HG03039 (cell line): ENCODE data around the gene MAP2K7.
A peak's percentile ranks its signal among the peaks of the same experiment; 100 is the strongest.
"Not testable (repeated sequence)": the region's sequence is repeated elsewhere in the genome, so short reads cannot be mapped to it uniquely, and the experiment has no call there.

Experiments used
- ATAC-seq: cut with Tn5 transposase; IDR thresholded peaks from one replicate; pipeline ENCODE4 v1.9.1; 2021; ENCODE audit warnings: mild to moderate bottlenecking, moderate library complexity; ENCODE audit not compliant: unreplicated experiment

Gene MAP2K7

DNA sequence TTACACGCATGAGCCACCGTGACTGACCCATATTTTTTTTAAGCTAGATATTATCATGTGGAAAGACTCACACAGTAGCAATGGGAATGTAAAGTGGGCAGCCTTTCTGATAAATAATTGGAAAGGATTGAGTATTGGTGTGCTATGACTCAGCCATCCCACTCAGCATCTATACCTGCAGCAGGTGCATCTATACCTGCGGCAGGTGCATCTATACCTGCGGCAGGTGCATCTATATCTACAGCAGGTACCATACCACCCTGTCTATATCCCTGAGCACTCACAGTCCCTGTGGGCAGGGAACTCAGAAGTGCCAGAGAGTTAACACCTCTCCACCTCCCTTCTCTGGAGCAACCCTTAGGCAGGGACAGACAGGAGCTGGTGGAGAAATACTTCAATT, 20.6 kb upstream of the MAP2K7 start:
- no peak for ATAC-seq

DNA sequence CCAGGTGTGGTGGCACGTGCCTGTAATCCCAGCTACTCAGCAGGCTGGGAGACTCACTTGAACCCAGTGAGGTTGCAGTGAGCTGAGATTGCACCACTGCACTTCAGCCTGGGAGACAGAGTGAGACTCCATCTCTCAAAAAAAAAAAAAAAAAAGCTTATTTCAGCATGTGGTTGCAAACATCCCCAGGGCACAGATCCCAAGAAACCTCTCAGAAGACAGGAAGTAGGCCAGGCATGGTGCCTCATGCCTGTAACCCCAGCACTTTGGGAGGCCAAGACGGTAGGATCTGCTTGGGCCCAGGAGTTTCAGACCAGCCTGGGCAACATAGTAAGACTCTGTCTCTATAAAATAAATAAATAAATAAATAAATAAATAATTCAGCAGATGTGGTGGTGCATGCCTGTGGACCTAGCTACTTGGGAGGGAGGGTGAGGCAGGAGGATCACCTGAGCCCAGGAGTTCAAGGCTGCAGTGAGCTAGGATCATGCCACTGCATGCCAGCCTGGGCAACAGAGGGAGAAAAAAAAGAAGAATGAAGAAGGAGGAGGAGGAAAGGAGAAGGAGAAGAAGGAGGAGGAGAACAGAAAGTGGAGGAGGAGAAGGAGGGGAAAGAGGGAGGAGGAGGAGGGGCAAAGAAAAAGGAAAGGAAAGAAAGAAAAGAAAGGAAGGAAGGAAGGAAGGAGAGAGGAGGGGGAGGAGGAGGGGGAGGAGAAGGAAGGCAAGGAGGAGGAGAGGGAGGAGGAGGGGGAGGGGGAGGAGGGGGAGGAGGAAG, 19.7 kb upstream of the MAP2K7 start:
- no peak for ATAC-seq

DNA sequence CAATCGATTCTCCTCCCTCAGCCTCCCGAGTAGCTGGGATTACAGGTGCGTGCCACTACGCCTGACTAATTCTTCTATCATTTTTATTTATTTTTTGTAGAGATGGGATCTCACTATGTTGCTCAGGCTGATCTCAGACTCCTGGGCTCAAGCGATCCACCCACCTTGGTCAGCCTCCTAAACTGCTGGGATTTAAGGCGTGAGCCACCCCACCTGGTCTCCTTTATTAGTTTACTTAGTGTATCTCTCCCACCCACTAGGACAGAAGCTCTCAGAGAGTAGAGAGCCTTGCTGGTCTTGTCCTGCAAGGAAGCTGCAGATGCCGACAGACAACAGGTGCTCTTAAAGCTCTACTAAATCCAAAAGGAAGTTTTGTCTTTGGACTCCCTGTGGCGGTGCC, 17.9 kb upstream of the MAP2K7 start:
- ATAC-seq = no peak

DNA sequence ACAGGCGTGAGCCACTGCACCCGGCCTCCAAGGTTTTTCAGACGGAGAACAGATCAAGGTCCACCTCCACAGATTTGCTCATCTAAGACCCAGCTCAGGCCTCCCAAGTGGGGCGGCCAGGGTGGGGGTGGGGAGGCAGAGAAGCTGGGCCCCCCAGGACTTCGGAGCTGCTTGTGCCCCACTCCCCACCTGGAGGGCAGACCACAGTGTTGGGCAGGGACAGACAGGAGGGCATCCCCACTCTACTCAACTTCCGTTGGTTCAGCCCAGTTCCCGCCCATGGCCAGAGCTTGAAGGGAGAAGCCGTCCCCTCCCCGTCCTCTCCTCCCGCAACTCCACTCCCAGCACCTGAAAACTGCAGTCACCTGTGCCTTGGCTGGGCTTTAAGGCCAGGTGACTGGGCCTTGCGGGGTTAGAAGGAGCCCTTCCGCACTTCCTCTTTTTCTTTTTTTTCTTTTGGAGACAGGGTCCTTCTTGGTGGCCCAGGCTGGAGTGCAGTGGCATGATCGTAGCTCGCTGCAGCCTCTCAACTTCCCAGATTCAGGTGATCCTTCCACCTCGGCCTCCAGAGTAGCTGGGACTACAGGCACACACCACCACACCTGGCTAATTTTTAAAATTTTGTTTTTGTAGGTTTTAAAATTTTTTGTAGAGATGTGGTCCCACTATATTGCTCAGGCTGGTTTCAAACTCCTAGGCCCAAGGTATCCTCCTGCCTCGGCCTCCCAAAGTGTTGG, 16.1 kb upstream of the MAP2K7 start:
- ATAC-seq = no peak

DNA sequence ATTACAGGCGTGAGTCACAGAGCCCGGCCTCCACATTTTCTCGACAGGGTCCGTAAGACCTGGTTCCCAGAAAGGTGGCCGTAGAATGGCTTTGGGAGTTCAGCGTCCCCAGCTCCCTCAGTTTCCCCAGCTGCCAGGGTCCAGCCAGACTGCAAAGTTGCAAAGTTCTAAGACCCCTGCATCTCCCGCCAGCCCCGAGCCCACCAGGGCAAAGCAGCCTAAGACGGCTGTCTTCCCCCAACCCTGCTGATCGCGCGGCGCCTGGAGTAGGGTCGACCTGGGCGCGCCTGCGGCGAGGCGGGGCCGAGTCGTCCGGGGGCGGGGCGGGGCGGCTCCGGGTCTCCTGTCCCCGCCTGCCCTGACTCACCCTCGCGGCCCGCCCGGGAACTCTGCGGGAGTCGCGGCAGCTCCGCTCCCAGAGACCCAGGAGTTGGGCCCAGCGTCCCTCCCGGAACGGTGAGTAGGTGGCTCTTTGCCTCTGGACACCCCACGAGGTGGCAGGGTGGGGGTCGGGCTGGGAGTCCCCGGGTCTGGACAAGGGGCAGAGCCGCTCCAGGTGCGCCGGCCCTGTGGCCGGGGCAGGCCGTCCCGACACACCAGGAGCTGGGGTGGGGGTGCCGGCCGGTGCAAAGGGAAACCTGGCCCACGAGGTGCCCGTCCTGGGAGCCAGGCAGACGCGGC, 15.4 kb upstream of the MAP2K7 start, which contains the start of gene LRRC8E:
LRRC8E (plus strand) TSS at position 366 of the 681 bp plus-strand sequence. CDS start 7,094 bp downstream, outside the sequence.
- no peak for ATAC-seq

DNA sequence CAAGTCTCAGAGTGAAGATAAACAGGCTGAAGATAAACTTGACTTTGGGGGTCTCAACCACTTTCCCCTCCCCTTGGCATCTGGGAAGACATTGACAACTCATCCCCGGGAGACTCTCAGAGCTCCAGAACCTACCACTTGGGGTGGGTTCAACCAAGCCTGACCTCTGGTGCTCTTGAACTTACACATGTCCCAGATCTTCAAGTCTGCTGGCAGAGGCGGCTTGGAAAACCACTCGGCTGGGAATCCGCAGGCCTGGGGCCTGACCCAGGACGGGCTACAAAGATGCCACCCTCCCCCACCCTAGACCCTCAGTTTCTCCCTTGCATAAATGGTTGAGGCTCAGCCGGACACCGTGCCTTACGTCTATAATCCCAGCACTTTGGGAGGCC, 14.9 kb upstream of the MAP2K7 start:
- ATAC-seq = no peak

DNA sequence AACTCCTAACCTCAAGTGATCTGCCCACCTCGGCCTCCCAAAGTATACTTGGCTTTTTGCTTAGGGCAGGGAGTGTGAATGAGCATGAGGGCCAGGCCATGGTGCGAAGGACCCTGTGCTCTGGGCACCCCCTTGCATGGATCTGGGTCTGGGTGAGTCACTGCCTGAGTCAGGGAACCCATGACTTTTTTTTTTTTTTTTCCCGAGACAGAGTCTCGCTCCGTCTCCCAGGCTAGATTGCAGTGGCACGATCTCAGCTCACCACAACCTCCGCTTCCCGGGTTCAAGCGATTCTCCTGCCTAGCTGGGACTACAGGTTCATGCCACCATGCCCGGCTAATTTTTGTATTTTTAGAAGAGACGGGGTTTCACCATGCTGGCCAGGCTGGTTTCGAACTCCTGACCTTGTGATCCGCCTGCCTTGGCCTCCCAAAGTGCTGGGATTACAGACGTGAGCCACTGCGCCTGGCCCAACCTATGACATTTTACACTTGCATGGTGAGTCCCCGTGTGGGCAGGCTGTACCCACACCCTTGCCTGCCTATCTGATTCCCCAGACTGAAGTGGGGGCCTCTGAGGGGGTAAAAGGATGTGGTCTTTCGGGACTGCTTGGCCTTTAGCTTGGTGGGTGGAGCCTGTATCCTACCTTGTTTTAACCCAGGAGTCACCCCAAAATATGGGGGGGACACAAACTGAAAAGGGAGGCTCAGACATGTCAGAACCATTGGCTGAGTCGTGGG, 10.1 kb upstream of the MAP2K7 start:
- not testable (repeated sequence) for ATAC-seq

DNA sequence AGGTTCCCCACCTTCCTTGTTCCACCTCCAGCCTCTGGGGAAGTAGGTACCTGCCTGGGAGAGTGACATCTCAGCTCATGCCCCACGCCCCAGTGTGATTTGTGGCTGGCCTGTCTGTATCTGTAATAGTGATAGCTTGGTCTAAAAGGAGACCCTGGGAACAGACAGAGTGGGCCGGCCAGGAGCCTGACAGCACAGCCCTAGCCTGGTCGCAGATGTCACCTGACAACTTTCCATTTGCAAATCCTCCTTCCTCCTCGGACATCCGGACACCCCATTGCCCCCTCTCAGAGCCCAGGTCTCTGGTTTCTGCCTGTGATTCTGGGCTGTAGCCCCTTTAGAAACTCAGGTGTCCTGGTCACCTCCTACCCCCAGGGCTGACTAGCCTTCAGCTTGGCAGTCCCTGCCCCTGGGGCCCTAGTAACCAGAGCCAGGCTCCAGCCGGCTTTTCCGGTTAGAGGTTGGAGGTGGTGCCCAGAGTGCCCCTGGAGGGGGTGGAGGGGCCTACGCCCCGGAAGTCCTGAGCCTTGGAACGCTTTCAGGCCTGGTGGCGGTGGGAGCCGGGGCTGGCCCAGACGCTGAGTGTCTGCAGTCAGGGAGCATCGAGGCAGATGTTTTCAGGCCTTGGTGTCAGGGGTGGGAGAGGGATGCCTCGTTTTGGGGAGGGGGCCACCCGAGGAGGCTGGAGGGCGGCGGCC, 8.9 kb upstream of the MAP2K7 start:
- ATAC-seq = no peak

DNA sequence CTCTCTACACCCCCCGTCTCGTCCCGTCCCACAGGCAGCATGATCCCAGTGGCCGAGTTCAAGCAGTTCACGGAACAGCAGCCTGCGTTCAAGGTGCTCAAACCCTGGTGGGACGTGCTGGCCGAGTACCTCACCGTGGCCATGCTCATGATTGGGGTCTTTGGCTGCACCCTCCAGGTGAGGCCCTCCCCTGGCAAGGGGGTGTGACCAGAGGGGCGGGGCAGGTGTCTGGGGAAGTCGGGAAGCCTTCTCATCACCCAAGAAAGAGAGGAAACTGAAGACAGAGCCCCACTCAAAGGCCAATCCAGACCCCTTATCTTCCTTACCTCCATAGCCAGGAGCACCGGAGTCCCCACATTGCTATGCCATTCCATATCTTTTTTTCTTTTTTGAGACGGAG, 8.1 kb upstream of the MAP2K7 start:
- no peak for ATAC-seq

DNA sequence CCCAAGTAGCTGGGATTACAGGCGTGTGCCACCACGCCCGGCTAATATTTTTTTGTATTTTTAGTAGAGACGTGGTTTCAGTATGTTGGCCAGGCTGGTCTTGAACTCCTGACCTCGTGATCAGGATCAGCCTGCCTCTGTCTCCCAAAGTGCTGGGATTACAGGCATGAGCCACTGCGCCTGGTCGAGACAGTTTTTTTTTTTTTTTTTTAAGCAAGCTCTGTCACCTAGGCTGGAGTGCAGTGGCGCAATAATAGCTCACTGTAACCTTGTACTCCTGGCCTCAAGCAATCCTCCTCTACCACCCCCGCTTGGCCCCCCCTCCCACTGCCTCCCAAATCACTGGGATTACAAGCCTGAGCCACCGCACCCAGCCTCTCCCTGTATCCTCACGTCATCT, 6.4 kb upstream of the MAP2K7 start:
- no peak for ATAC-seq

DNA sequence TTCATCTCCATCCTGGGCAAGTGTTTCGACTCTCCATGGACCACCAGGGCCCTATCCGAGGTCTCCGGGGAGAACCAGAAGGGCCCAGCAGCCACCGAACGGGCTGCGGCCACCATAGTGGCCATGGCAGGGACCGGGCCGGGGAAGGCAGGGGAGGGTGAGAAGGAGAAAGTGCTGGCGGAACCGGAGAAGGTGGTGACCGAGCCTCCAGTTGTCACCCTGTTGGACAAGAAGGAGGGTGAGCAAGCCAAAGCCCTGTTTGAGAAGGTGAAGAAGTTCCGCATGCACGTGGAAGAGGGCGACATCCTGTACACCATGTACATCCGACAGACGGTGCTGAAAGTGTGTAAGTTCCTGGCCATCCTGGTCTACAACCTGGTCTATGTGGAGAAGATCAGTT, 4.7 kb upstream of the MAP2K7 start:
- no peak for ATAC-seq

DNA sequence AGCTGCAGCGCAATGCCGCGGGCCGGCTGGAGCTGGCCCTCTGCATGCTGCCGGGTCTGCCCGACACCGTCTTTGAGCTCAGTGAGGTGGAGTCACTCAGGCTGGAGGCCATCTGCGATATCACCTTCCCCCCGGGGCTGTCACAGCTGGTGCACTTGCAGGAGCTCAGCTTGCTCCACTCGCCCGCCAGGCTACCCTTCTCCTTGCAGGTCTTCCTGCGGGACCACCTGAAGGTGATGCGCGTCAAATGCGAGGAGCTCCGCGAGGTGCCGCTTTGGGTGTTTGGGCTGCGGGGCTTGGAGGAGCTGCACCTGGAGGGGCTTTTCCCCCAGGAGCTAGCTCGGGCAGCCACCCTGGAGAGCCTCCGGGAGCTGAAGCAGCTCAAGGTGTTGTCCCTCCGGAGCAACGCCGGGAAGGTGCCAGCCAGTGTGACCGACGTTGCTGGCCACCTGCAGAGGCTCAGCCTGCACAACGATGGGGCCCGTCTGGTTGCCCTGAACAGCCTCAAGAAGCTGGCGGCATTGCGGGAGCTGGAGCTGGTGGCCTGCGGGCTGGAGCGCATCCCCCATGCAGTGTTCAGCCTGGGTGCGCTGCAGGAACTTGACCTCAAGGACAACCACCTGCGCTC, 3.8 kb upstream of the MAP2K7 start:
- no peak for ATAC-seq

DNA sequence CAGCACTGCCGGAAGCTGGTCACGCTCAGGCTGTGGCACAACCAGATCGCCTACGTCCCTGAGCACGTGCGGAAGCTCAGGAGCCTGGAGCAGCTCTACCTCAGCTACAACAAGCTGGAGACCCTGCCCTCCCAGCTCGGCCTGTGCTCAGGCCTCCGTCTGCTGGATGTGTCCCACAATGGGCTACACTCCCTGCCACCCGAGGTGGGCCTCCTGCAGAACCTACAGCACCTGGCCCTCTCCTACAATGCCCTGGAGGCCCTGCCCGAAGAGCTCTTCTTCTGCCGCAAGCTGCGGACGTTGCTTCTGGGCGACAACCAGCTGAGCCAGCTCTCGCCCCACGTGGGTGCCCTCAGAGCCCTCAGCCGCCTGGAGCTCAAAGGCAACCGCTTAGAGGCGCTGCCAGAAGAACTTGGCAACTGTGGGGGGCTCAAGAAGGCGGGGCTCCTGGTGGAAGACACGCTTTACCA, 3.2 kb upstream of the MAP2K7 start:
- no peak for ATAC-seq

DNA sequence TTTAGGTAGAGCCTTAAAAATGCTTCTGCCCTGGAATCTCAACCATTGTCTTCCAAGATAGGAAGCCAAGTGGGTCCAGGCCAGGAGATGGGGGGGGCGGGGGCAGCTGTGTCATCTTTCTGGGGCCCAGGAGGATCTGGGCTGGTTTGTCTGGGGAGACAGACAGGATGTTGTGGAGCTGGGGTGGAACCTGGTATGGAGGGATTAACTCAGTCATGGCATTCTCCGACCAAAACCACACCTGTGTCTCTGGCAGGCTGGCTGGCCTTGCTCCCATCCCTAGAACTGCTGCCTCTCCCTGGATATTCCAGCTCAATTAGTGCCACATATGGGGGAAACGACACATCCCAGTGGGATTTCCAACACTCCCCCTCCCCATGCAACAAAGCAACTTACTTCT, 2.7 kb upstream of the MAP2K7 start:
- no peak for ATAC-seq

DNA sequence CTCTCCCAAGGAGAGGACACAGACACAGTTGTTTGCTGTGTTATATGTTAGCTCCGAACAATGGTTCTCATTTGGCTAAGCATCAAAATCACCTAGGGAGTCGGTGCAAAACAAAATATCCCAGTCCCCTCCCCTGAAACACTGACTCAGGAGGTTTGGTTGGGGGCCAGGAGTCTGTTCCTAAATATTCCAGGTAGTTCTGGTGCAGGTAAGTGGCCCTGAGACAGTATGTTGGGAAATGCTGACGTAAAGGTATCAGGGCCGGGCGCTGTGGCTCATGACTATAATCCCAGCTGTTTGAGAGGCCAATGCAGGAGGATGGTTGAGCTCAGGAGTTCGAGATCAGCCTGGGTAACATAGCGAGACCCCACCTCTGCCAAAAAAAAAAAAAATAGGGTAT, 2.3 kb upstream of the MAP2K7 start:
- no peak for ATAC-seq

DNA sequence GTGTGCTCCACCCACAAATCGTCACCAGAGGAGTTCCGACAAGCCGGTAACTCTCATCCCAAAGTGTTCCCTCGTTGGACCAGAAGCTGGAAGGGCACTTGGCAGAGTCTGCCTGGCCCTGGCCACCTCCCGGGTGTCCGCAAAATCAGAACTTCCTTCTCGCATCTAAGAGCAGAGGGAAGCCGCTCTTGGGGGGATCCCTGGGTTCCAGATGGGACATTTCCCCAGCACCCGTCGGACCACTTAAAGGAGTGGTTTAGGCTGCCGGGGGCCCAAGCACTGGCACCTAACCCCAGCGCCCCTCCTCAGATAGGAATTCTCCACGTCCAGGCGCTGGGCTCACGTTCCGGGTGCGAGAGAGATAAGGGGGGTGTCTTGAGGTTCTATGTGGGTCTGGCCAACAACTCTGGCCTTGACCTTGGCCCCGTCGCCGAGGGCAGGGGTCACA, 857 bp upstream of the MAP2K7 start:
- ATAC-seq = no peak

DNA sequence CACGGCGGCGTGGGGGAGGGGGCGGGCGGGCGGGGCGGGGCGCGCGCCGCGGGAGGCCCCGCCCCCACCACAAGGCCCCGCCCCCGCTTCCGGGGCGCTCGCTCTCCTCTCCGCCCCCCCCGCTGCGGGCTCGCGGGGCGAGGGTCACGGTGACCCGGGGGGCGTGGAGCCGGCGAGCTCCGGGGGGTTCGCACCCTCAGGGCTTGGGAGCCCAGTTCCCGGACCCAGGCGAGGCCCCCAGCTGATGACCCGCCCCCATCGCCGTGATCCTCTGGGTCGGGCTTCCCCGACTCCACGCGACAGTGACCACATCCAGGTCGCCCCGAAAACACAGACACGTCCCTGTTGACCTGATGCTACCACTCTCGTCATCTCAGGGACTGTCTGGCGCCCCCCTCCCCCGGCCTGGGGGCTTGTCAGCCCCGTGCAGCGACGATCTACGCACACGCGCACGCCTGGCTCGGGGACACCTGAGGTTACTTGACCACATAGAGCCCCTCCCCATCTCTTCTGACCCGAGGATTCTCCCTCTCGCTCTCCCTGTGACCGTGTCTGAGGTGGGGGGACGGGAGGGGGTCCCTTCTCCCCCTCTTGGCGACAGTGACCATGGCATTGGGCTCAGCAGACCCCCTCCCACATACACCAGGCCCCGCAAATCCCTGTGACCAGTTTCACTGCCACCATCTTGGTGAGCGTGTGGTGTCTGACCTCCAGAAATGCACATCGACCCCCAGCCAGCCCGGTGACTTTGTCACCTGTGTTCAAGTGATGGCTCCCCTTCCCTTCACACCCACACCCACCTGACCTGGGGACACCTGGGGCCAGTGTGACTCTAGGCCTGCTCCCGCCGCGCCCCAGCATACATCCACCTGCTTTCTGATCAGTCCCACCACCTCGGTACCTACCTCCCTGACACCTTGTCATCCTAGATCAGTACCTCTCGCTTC, 670 bp downstream of the MAP2K7 start:
- ATAC-seq = peak; percentile 19

DNA sequence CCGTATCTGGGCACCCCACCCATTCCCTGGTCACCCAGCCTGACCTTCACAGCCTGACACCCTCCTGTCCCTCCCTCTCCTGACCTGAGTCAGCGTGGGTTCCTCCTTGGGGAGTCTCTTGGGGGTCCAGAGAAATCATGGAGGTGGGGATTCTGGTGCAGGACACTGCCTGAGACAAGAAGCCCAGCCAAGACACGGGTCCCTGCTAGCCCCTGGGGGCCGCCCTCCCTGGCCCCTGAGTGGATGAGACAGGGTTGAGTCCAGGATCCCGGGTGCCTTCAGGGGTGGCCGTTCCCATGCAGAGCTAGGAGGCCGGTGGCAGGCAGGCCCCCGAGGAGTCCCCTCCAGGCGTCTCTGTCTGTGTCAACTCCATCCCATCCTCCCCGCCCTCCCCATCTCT, 1.6 kb downstream of the MAP2K7 start:
- no peak for ATAC-seq

DNA sequence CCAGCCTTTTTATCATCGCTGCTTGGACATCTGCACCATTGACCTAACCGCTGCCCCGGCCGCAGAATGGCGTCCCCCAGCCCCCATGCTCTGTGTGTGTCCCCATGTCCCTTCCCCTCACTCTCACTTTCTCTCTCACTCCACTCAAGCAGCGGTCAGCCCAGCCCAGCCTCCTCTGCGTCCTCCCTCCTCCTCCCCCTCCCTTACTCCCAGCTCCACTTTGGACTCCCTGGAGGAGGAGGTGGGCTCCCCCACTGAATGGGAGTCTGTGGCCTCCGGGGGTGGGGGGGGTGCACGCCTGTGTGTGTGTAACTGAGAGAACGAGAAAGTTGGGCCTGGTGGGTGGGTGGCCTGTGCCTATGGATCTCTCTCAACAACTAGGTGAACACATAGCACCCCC, 2.2 kb downstream of the MAP2K7 start:
- ATAC-seq = no peak
